ENCODE data around the gene AK6.
"Not testable (repeated sequence)": the region's sequence is repeated elsewhere in the genome, so short reads cannot be mapped to it uniquely, and the experiment has no call there.

The AK6 gene

DNA sequence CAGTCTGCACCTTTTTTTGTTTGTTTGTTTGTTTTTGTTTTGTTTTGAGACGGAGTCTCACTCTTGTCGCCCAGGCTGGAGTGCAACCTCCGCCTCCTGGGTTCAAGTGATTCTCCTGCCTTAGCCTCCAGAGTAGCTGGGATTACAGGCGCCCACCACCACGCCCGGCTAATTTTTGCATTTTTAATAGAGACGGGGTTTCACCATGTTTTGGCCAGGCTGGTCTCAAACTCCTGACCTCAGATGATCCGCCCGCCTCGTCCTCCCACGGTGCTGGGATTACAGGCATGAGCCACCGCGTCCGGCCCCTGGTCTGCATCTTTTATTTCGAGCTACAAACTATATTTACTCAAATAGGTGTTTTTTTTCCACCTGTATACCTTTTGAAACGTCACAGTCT, 1.0 kb upstream of the AK6 start:
- H3K23ac ChIP-seq (ENCODE audit: low read length); H2BK15ac ChIP-seq (replicated peaks; ENCODE audit: low read depth); H2BK120ac ChIP-seq (ENCODE audit: low read depth, low read length); H3K4ac ChIP-seq (ENCODE audit: low read depth, low read length); H3K18ac ChIP-seq (ENCODE audit: low read length); DNase-seq; H3K27me3 ChIP-seq (ENCODE audit: insufficient read depth, low read length, poor library complexity); H2BK5ac ChIP-seq (ENCODE audit: low read length); H4K8ac ChIP-seq (ENCODE audit: low read depth, low read length); H3K27ac ChIP-seq (ENCODE audit: low read depth, low read length); H3K4me1 ChIP-seq (ENCODE audit: control insufficient read depth, low read depth, low read length); H3K36me3 ChIP-seq (ENCODE audit: control insufficient read depth, insufficient read depth, low read length); H4K5ac ChIP-seq (ENCODE audit: low read length); H2AK5ac ChIP-seq (ENCODE audit: low read length); H3K79me1 ChIP-seq (ENCODE audit: low read length): not testable (repeated sequence)
- Histone ChIP-seq H3K79me2 (ENCODE audit: control insufficient read depth, insufficient read depth, low read length) (peaks cover 34% of the 10 kb centered on the region), H3K9ac (ENCODE audit: low read length) (peak overlapping the region; percentile 84), H3K4me2 (ENCODE audit: low read length) (peak overlapping the region; percentile 82), H3K56ac (ENCODE audit: low read length) (peak overlapping the region; percentile 74), H3K4me3 (ENCODE audit: low read length) (peak overlapping the region; percentile 73)
- WGBS (ENCODE audit: extremely low coverage, insufficient coverage, low lambda C conversion rate) = no CpG with 5 or more reads among the region's 16 CpGs

DNA sequence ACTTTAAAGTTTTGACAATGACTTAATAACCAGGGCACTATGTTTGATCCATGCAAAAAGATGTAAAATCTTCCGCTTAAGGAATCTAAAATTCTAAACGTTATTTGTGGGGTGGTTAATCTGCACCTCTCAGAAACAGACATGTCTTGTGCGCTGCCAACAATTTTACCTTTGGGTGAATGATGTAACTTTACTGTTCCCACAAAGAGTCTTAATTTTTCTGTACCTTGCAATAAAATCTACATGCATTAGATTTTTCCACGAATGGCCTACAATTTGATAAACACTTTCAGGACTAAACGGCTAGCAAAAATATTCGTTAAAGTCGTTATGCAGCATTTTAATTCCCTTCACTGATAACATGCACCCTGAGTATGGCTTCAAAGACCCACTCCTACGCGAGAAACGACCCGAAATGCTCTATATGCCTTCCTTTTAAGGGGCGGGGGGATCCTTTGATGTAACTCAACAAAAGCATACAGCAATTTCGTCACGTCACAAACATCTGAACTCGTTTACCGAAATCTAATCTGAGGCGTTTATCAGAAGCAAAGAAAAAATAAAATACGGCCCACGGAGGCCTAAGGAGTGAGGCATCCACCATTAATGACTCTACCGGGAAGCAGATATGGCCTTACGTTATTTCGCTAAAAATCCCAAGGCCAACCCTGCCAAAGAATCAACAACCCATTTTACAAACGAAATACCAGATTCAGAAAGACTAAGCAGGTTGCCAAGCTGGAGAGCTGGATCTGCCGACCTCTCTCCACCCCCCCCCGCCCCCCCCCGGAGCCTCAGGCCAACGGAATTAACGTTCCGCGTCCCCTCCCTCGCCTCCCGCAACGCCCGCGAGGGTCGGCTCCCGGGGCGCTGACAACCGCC, 621 bp downstream of the AK6 start:
- Histone ChIP-seq H3K4ac (ENCODE audit: low read depth, low read length) (peak overlapping the region; percentile 86), H3K27me3 (ENCODE audit: insufficient read depth, low read length, poor library complexity) (no peaks in the 10 kb centered on the region), H3K9ac (ENCODE audit: low read length) (peak overlapping the region; percentile 84), H3K56ac (ENCODE audit: low read length) (peak overlapping the region; percentile 68), H2BK5ac (ENCODE audit: low read length) (no peak overlapping the region), H2BK15ac (replicated peaks; ENCODE audit: low read depth) (no peak overlapping the region), H2AK5ac (ENCODE audit: low read length) (no peak overlapping the region), H3K27ac (ENCODE audit: low read depth, low read length) (peak overlapping the region; percentile 95), H4K8ac (ENCODE audit: low read depth, low read length) (peak overlapping the region; percentile 93), H3K18ac (ENCODE audit: low read length) (peak overlapping the region; percentile 95), H3K4me3 (ENCODE audit: low read length) (peak overlapping the region; percentile 94), H3K4me2 (ENCODE audit: low read length) (peak overlapping the region; percentile 4), H2BK120ac (ENCODE audit: low read depth, low read length) (peak overlapping the region; percentile 16), H3K36me3 (ENCODE audit: control insufficient read depth, insufficient read depth, low read length) (peaks cover 5% of the 10 kb centered on the region), H4K5ac (ENCODE audit: low read length) (no peak overlapping the region), H3K79me1 (ENCODE audit: low read length) (peaks cover 9% of the 10 kb centered on the region), H3K23ac (ENCODE audit: low read length) (no peak overlapping the region), H3K79me2 (ENCODE audit: control insufficient read depth, insufficient read depth, low read length) (peaks cover 42% of the 10 kb centered on the region), H3K4me1 (ENCODE audit: control insufficient read depth, low read depth, low read length) (no peaks in the 10 kb centered on the region)
- WGBS (ENCODE audit: extremely low coverage, insufficient coverage, low lambda C conversion rate) = no CpG with 5 or more reads among the region's 39 CpGs
- peak; percentile 63 for DNase-seq

DNA sequence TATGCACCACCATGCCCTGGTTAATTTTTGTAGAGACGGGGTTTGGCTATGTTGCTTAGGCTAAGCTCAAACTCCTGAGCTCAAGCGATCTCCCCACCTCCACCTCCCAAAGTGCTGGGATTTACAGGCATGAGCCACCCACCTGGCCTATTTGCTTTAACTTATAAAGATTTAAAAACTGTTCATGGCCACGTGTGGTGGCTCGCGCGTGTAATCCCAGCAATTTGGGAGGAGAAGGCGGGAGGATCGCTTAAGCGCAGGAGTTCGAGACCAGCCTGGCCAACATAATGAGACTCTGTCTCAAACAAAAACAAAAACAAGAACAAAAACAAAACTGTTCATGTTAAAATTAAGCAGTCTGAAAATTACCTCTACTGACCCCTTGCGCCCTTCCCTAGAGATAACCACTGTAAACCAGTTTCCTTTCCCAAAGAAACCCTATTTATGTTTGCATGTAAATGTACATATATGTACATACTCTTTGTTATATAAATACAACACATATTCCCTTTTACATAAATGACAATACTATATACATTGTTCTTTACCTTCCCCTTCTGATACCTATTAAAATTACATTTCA, 1.5 kb downstream of the AK6 start:
- Histone ChIP-seq H2BK5ac (ENCODE audit: low read length) (no peak overlapping the region), H3K4ac (ENCODE audit: low read depth, low read length) (no peak overlapping the region), H3K79me2 (ENCODE audit: control insufficient read depth, insufficient read depth, low read length) (peaks cover 45% of the 10 kb centered on the region), H3K56ac (ENCODE audit: low read length) (peak overlapping the region; percentile 27), H3K27ac (ENCODE audit: low read depth, low read length) (no peak overlapping the region), H2BK15ac (replicated peaks; ENCODE audit: low read depth) (no peak overlapping the region), H3K23ac (ENCODE audit: low read length) (no peak overlapping the region), H3K36me3 (ENCODE audit: control insufficient read depth, insufficient read depth, low read length) (peaks cover 5% of the 10 kb centered on the region), H3K79me1 (ENCODE audit: low read length) (peaks cover 9% of the 10 kb centered on the region), H4K5ac (ENCODE audit: low read length) (no peak overlapping the region), H3K4me3 (ENCODE audit: low read length) (no peak overlapping the region), H3K27me3 (ENCODE audit: insufficient read depth, low read length, poor library complexity) (no peaks in the 10 kb centered on the region), H3K4me1 (ENCODE audit: control insufficient read depth, low read depth, low read length) (no peaks in the 10 kb centered on the region), H3K18ac (ENCODE audit: low read length) (no peak overlapping the region), H2AK5ac (ENCODE audit: low read length) (no peak overlapping the region), H2BK120ac (ENCODE audit: low read depth, low read length) (no peak overlapping the region), H3K9ac (ENCODE audit: low read length) (peak overlapping the region; percentile 39), H4K8ac (ENCODE audit: low read depth, low read length) (no peak overlapping the region), H3K4me2 (ENCODE audit: low read length) (no peak overlapping the region)
- no peak for DNase-seq
- WGBS (ENCODE audit: extremely low coverage, insufficient coverage, low lambda C conversion rate) = no CpG with 5 or more reads among the region's 11 CpGs

DNA sequence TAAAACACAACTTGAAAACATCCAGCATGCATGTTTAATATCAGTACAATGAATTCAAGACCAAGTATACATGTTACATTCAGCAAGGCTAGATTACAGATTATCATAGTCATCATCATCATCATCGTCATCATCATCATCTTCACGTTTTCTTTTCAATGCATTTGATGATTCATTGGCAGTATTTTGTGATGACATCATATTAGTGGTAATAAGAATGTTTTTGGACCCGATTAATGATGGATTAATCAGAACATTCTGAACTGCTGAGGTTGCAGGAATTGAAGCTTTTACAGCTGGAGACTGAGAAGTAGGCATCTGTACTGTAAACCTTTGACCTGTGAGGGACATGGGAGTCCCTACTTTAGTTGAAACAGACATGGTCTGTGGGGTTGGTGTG, 4.5 kb downstream of the AK6 start:
- H3K56ac ChIP-seq (ENCODE audit: low read length) = no peak overlapping the region
- no peak overlapping the region for H3K18ac ChIP-seq (ENCODE audit: low read length)
- H3K4me3 ChIP-seq (ENCODE audit: low read length) = no peak overlapping the region
- no peak overlapping the region for H3K4me2 ChIP-seq (ENCODE audit: low read length)
- H2BK120ac ChIP-seq (ENCODE audit: low read depth, low read length) = no peak overlapping the region
- peaks cover 10% of the 10 kb centered on the region for H3K79me1 ChIP-seq (ENCODE audit: low read length)
- H3K27me3 ChIP-seq (ENCODE audit: insufficient read depth, low read length, poor library complexity) = no peaks in the 10 kb centered on the region
- no peak for DNase-seq
- H2BK5ac ChIP-seq (ENCODE audit: low read length) = no peak overlapping the region
- H3K9ac ChIP-seq (ENCODE audit: low read length) = no peak overlapping the region
- no peak overlapping the region for H3K27ac ChIP-seq (ENCODE audit: low read depth, low read length)
- no CpG with 5 or more reads among the region's 3 CpGs for WGBS (ENCODE audit: extremely low coverage, insufficient coverage, low lambda C conversion rate)
- peaks cover 46% of the 10 kb centered on the region for H3K79me2 ChIP-seq (ENCODE audit: control insufficient read depth, insufficient read depth, low read length)
- no peak overlapping the region for H3K23ac ChIP-seq (ENCODE audit: low read length)
- no peak overlapping the region for H2AK5ac ChIP-seq (ENCODE audit: low read length)
- no peak overlapping the region for H4K8ac ChIP-seq (ENCODE audit: low read depth, low read length)
- no peak overlapping the region for H3K4ac ChIP-seq (ENCODE audit: low read depth, low read length)
- H2BK15ac ChIP-seq (replicated peaks; ENCODE audit: low read depth) = no peak overlapping the region
- H4K5ac ChIP-seq (ENCODE audit: low read length) = no peak overlapping the region
- peaks cover 5% of the 10 kb centered on the region for H3K36me3 ChIP-seq (ENCODE audit: control insufficient read depth, insufficient read depth, low read length)
- no peaks in the 10 kb centered on the region for H3K4me1 ChIP-seq (ENCODE audit: control insufficient read depth, low read depth, low read length)

DNA sequence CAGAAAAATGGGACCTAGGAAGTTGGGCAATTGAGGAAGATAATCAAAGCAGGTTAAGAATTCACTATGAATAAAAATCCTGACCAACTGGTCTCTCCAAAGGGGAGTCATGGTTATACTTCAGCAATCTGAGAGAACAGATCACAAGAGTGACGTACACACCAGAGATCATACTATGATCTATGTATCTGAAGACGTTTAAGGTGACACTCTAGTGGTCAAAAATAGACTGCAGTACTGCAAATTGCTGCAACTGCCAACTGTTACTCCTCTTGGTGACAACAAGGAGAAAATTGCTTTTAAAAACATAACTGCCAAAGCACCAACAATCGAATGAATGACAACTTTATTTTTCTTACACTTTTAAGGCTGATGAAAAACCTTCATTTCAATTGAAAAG, 4.9 kb downstream of the AK6 start:
- no peak overlapping the region for H2BK5ac ChIP-seq (ENCODE audit: low read length)
- no peak overlapping the region for H4K8ac ChIP-seq (ENCODE audit: low read depth, low read length)
- no peaks in the 10 kb centered on the region for H3K27me3 ChIP-seq (ENCODE audit: insufficient read depth, low read length, poor library complexity)
- H2AK5ac ChIP-seq (ENCODE audit: low read length) = no peak overlapping the region
- no peak overlapping the region for H2BK15ac ChIP-seq (replicated peaks; ENCODE audit: low read depth)
- H3K4me3 ChIP-seq (ENCODE audit: low read length) = no peak overlapping the region
- no peak overlapping the region for H4K5ac ChIP-seq (ENCODE audit: low read length)
- no peak overlapping the region for H3K18ac ChIP-seq (ENCODE audit: low read length)
- H3K79me1 ChIP-seq (ENCODE audit: low read length) = peaks cover 10% of the 10 kb centered on the region
- H3K27ac ChIP-seq (ENCODE audit: low read depth, low read length) = no peak overlapping the region
- H3K4ac ChIP-seq (ENCODE audit: low read depth, low read length) = no peak overlapping the region
- H3K4me2 ChIP-seq (ENCODE audit: low read length) = no peak overlapping the region
- DNase-seq = peak; percentile 23
- peaks cover 5% of the 10 kb centered on the region for H3K36me3 ChIP-seq (ENCODE audit: control insufficient read depth, insufficient read depth, low read length)
- no peak overlapping the region for H3K9ac ChIP-seq (ENCODE audit: low read length)
- no peak overlapping the region for H3K23ac ChIP-seq (ENCODE audit: low read length)
- no peak overlapping the region for H3K56ac ChIP-seq (ENCODE audit: low read length)
- no peaks in the 10 kb centered on the region for H3K4me1 ChIP-seq (ENCODE audit: control insufficient read depth, low read depth, low read length)
- H3K79me2 ChIP-seq (ENCODE audit: control insufficient read depth, insufficient read depth, low read length) = peaks cover 46% of the 10 kb centered on the region
- WGBS (ENCODE audit: extremely low coverage, insufficient coverage, low lambda C conversion rate) = no CpG with 5 or more reads among the region's 3 CpGs
- H2BK120ac ChIP-seq (ENCODE audit: low read depth, low read length) = no peak overlapping the region

Data from mesendoderm (in vitro differentiated cells).